GM19099 (cell line): ENCODE results near the gene ARF1.

Experiments
- POLR2A ChIP-seq: IDR thresholded peaks from 3 replicates; pipeline ENCODE4 v1.6.1; 2011; ENCODE audit warnings: low read depth; ENCODE audit not compliant: insufficient read length; ENCODE audit errors: extremely low read depth

Gene ARF1

GRCh38 chr1:228084325-228084724 lies 1.8 kb downstream of the ARF1 start:
- TF ChIP-seq POLR2A = no peak

- TF ChIP-seq POLR2A = no peak
Measured at GRCh38 chr1:228084797-228085196, 2.3 kb downstream of the ARF1 start.

GRCh38 chr1:228085287-228085951 lies 2.9 kb downstream of the ARF1 start:
- no peak for TF ChIP-seq POLR2A

- no peak for TF ChIP-seq POLR2A
Measured at GRCh38 chr1:228087771-228088251, 5.3 kb downstream of the ARF1 start.

GRCh38 chr1:228088586-228089498 lies 6.3 kb downstream of the ARF1 start:
- TF ChIP-seq POLR2A = no peak

GRCh38 chr1:228089519-228090380 lies 7.2 kb downstream of the ARF1 start:
- TF ChIP-seq POLR2A = no peak

- TF ChIP-seq POLR2A = no peak
Measured at GRCh38 chr1:228090613-228091081, 8.1 kb downstream of the ARF1 start.

- no peak for TF ChIP-seq POLR2A
Measured at GRCh38 chr1:228091084-228091483, 8.6 kb downstream of the ARF1 start.

GRCh38 chr1:228092342-228093049 lies 10.0 kb downstream of the ARF1 start:
- no peak for TF ChIP-seq POLR2A

GRCh38 chr1:228093050-228093906 lies 10.8 kb downstream of the ARF1 start:
- TF ChIP-seq POLR2A = no peak

GRCh38 chr1:228094432-228095016 lies 12.0 kb downstream of the ARF1 start:
- TF ChIP-seq POLR2A = no peak

GRCh38 chr1:228095161-228095560 lies 12.7 kb downstream of the ARF1 start:
- TF ChIP-seq POLR2A = no peak

GRCh38 chr1:228095938-228096337 lies 13.4 kb downstream of the ARF1 start:
- no peak for TF ChIP-seq POLR2A
